Spleen (tissue), 7 donors: ENCODE data around the gene CD68.

ENCODE experiments used
- CTCF ChIP-seq, 11 experiments: fragments of 200-600 bp in 7 of 11; fragments of 450-650 bp in 4 of 11; sonication (generic) in 4 of 11; IDR thresholded peaks in 8 of 11; conservative IDR thresholded peaks in 3 of 11; 1 replicate in 7 of 11; 2 replicates in 4 of 11; pipeline versions ENCODE4 v1.4.0 to v1.8.0; 2016 to 2021; ENCODE audit warnings: antibody characterized with exemption in 11 of 11, inconsistent platforms in 4 of 11, mild to moderate bottlenecking in 1 of 11
- POLR2A ChIP-seq, 3 donors: fragments of 450-650 bp; IDR thresholded peaks; one replicate each; pipeline ENCODE4 v1.5.1; 2017; ENCODE audit warnings: antibody characterized with exemption in 3 of 3, mild to moderate bottlenecking in 1 of 3
- POLR2AphosphoS5 ChIP-seq, 3 donors: sonication (generic); formaldehyde crosslinking; IDR thresholded peaks; one replicate each; pipeline ENCODE4 v1.5.1; 2017; ENCODE audit warnings: antibody characterized with exemption in 3 of 3
- donor health status: DM: no; HTN: no; CAD: no; lungs with moderate emphysema.
- donor health status: DM: no; HTN: no; CAD: no.
- donor health status: DM: no; HTN: no; CAD: no.

- TF ChIP-seq CTCF (IDR thresholded peaks at IDR 0.05 in 8 of 11, conservative IDR thresholded peaks at IDR 0.05 in 3 of 11) (no peak), POLR2AphosphoS5 (IDR thresholded peaks at IDR 0.05) (no peak), POLR2A (IDR thresholded peaks at IDR 0.05) (no peak)
Observed at GRCh38 chr17:7555320-7555948, 24.0 kb upstream of the CD68 start.
